Activated CD4-positive, alpha-beta memory T cell treated with anti-CD3 and anti-CD28 coated beads, Interleukin-2, amount 10 ng/mL, durations not matched to agents 7 days and 5 days (primary cell): ENCODE data around the gene ZNF429. TPM values are rescaled to one million over a fixed set of nuclear protein-coding genes. Genes with fewer than 3 reads are reported as not detected.
"Not testable (repeated sequence)": the region's sequence is repeated elsewhere in the genome, so short reads cannot be mapped to it uniquely, and the experiment has no call there.

Experiments
- CTCF ChIA-PET: fragments of 350-600 bp; sonication (Branson Sonifier 250); formaldehyde crosslinking; loops from one replicate; lab custom pipeline; 2021; ENCODE audit warnings: antibody characterized with exemption, inconsistent platforms; lab: Charles Lee
- POLR2A ChIA-PET: fragments of 350-600 bp; sonication (Branson Sonifier 250); formaldehyde crosslinking; loops from one replicate; lab custom pipeline; 2021; ENCODE audit warnings: antibody characterized with exemption; lab: Charles Lee
- DNase-seq: peaks from one replicate; pipeline ENCODE4 v3.0.0-alpha.2; 2020
- H3K27ac Mint-ChIP-seq: one replicate; pipeline ENCODE4 v1.8.0; 2021; ENCODE audit warnings: mild to moderate bottlenecking, mixed read lengths
- H3K27me3 Mint-ChIP-seq: one replicate; pipeline ENCODE4 v1.8.0; 2021; ENCODE audit warnings: mixed read lengths
- H3K36me3 Mint-ChIP-seq: one replicate; pipeline ENCODE4 v1.8.0; 2021; ENCODE audit warnings: low read depth, mixed read lengths
- H3K4me1 Mint-ChIP-seq: one replicate; pipeline ENCODE4 v1.8.0; 2021; ENCODE audit warnings: mixed read lengths
- H3K4me3 Mint-ChIP-seq: one replicate; pipeline ENCODE4 v1.8.0; 2021; ENCODE audit warnings: mild to moderate bottlenecking, mixed read lengths
- H3K9me3 Mint-ChIP-seq: one replicate; pipeline ENCODE4 v1.8.0; 2021; ENCODE audit warnings: mixed read lengths
- total RNA-seq, 2 experiments: library from RNA; stranded (reverse); gene quantifications; one replicate each; pipeline ENCODE4 v1.2.3, GENCODE V29; 2021

Gene ZNF429
- total RNA-seq, 2 experiments from 2014 or later: 8.0 to 8.3 TPM

DNA sequence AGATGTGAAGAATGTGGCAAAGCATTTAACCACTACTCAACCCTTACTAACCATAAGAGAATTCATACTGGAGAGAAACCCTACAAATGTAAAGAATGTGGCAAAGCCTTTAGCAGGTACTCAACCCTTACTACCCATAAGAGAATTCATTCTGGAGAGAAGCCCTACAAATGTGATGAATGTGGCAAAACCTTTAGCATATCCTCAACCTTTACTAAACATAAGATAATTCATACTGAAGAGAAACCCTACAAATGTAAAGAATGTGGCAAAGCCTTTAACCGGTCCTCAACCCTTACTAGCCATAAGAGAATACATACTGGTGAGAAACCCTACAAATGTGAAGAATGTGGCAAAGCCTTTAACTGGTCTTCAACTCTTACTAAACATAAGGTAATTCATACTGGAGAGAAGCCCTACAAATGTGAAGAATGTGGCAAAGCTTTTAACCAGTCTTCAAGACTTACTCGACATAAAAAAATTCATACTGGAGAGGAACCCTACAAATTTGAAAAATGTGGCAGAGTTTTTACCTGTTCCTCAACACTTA lies 31.4 kb downstream of the ZNF429 start:
- POLR2A ChIA-PET, H3K4me1 Mint-ChIP-seq, H3K27me3 Mint-ChIP-seq: not testable (repeated sequence)

DNA sequence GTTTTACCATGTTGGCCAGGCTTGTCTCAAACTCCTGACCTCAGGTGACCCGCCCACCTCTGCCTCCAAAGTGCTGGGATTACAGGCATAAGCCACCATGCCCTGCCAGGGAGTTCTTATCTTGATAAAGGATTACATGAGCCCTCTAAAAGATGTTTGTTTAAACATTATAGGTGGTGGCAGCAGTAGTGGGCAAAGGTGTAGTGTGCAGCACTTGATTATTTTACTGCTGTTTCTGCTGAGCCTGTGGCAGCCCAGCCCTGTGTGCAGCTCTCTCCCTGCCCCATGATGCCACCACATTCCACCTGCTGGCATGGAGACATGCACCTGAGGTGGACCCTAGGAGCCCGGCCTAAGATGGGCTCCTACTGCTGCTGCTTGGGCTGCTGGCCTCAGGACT lies 54.0 kb downstream of the ZNF429 start:
- CTCF ChIA-PET: no interaction called here
- H3K36me3 Mint-ChIP-seq: peaks cover 31% of the 10 kb centered on the region
- peaks cover 25% of the 10 kb centered on the region for H3K9me3 Mint-ChIP-seq
- POLR2A ChIA-PET: no interaction called here
- no peak overlapping the region for H3K27ac Mint-ChIP-seq
- H3K4me1 Mint-ChIP-seq: no peaks in the 10 kb centered on the region
- no peak for DNase-seq
- H3K4me3 Mint-ChIP-seq: no peak overlapping the region
- no peaks in the 10 kb centered on the region for H3K27me3 Mint-ChIP-seq

More for the DNA sequence above, 31.4 kb downstream of the ZNF429 start:
- Mint-ChIP-seq H3K36me3 (peaks cover 46% of the 10 kb centered on the region), H3K9me3 (peaks cover 55% of the 10 kb centered on the region)
- H3K4me3 Mint-ChIP-seq, DNase-seq, CTCF ChIA-PET, H3K27ac Mint-ChIP-seq: not testable (repeated sequence)

DNA sequence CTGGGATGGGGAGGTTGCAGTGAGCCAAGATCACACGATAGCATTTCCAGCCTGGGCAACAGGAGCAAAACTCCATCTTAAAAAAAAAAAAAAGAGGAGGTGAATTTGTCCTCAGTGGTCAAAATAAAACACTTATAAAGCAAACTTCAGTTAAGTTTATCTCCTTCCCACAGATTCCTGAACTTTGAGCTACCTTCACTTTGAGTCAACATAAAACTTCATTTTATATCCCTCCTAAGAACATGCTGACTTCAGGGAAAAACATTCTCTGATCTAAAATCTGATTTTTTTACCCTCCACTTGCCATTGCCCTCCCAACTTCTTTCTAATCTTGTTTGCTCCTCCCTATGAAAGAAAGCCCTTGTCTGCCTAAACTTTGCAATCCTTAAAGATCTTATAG lies 59.0 kb downstream of the ZNF429 start:
- H3K36me3 Mint-ChIP-seq: peaks cover 46% of the 10 kb centered on the region
- DNase-seq: no peak
- H3K27ac Mint-ChIP-seq: no peak overlapping the region
- ChIA-PET CTCF (no interaction called here), POLR2A (interaction anchor here (1.0 kb wide), 1 partner anchor 101 kb away, joined by 3 read pairs; no protein-coding TSS in a partner anchor)
- peaks cover 13% of the 10 kb centered on the region for H3K4me1 Mint-ChIP-seq
- peaks cover 41% of the 10 kb centered on the region for H3K9me3 Mint-ChIP-seq
- H3K4me3 Mint-ChIP-seq: no peak overlapping the region
- H3K27me3 Mint-ChIP-seq: no peaks in the 10 kb centered on the region

DNA sequence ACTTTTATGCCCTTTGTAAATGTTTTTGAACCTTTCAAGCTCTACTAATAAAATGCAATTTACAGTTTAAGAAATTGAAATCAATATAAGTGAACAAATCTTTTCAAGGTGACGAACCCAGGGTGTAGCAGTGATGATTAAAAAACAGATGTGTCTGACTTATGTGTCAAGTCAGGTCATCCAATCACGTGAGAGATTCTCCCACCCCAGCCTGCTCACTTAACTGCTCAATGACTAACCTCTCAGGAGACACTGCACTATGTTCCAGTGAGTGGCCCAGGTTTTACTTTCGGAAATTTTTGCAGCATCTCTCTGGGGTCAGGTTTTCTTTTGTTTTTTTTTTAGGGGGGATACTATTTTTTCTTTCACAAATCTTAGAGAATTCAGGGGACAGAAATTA lies 60.7 kb downstream of the ZNF429 start:
- H3K4me3 Mint-ChIP-seq: no peak overlapping the region
- peaks cover 16% of the 10 kb centered on the region for H3K4me1 Mint-ChIP-seq
- ChIA-PET CTCF (no interaction called here), POLR2A (no interaction called here)
- peaks cover 40% of the 10 kb centered on the region for H3K9me3 Mint-ChIP-seq
- H3K27ac Mint-ChIP-seq: no peak overlapping the region
- peaks cover 40% of the 10 kb centered on the region for H3K36me3 Mint-ChIP-seq
- no peak for DNase-seq
- H3K27me3 Mint-ChIP-seq: no peaks in the 10 kb centered on the region

DNA sequence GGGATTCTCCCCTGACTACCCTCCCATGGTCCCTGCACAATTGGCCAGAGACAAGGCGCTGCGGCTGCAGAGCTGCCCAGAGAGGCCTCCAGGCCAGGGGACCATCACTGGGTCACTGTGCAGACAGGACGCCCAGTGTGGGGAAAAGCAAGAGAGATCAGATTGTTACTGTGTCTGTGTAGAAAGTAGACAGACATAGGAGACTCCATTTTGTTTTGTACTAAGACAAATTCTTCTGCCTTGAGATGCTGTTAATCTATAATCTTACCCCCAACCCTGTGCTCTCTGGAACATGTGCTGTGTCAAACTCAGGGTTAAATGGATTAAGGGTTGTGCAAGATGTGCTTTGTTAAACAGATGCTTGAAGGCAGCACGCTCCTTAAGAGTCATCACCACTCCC lies 62.4 kb downstream of the ZNF429 start:
- DNase-seq, CTCF ChIA-PET, H3K27ac Mint-ChIP-seq, H3K27me3 Mint-ChIP-seq, H3K4me3 Mint-ChIP-seq: not testable (repeated sequence)
- H3K9me3 Mint-ChIP-seq: peaks cover 41% of the 10 kb centered on the region
- peaks cover 16% of the 10 kb centered on the region for H3K4me1 Mint-ChIP-seq
- peaks cover 36% of the 10 kb centered on the region for H3K36me3 Mint-ChIP-seq
- POLR2A ChIA-PET: interaction anchor here (1.4 kb wide), 1 partner anchor 62 kb away, joined by 4 read pairs; the partner anchor contains the start of gene ZNF429

DNA sequence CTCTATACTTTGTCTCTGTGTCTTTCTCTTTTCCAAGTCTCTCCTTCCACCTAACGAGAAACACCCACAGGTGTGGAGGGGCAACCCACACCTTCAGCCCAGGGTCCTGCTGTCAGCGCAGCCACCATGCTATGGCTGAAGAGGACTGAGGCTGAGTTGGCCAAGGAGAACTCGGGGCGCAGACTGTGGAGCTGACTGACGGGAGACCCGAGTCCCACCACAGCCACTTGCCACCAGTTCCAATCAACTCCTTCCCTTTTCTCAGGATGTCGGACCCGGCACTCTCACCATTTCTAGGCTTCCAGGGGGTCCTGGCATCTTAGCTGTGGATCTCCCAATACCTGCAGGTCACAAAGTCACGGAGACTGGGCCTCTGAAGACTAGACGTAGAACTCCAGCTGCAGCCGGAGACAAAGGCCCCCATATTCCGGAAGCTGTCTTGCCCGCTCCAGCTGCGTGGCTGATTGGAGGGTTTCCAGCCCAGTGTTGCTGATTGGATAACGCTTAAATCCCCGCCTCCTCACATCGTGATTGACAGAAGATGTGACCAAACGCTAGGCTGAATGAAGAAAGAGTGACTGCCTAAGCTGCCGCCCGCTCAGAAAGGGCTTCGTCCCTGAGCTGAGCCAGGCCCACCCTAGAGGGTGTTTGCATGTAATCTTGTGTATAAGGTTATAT lies 63.6 kb downstream of the ZNF429 start:
- Mint-ChIP-seq H3K4me1 (peaks cover 16% of the 10 kb centered on the region), H3K4me3 (peak overlapping the region; percentile 91), H3K27me3 (no peaks in the 10 kb centered on the region), H3K36me3 (peaks cover 26% of the 10 kb centered on the region), H3K9me3 (peaks cover 39% of the 10 kb centered on the region), H3K27ac (peak overlapping the region; percentile 83)
- ChIA-PET POLR2A (interaction anchor here (0.9 to 1.9 kb wide), 8 partner anchors 13 to 569 kb away, joined by 3 to 23 read pairs (median 3); partner anchors contain the start of genes ZNF100, ZNF429, ZNF43 and ZNF493), CTCF (no interaction called here)
- DNase-seq: peak; percentile 84

DNA sequence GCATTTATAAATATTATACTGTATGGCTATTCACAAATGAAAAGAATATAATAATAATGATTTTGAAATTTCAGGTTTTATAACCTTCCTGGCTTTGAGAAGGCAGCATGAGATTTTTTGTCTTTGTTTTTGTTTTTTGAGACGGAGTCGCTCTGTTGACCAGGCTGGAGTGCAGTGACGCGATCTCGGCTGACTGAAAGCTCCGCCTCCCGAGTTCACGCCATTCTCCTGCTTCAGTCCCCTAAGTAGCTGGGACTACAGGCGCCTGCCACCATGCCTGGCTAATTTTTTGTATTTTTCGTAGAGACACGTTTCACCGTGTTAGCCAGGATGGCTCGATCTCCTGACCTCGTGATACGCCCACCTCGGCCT lies 64.1 kb downstream of the ZNF429 start:
- peak overlapping the region; percentile 68 for H3K27ac Mint-ChIP-seq
- H3K9me3 Mint-ChIP-seq: peaks cover 37% of the 10 kb centered on the region
- peak; percentile 58 for DNase-seq
- ChIA-PET POLR2A (interaction anchor here (0.9 to 1.9 kb wide), 8 partner anchors 13 to 570 kb away, joined by 3 to 23 read pairs (median 3); partner anchors contain the start of genes ZNF100, ZNF429, ZNF43 and ZNF493), CTCF (no interaction called here)
- H3K27me3 Mint-ChIP-seq: no peaks in the 10 kb centered on the region
- H3K36me3 Mint-ChIP-seq: peaks cover 24% of the 10 kb centered on the region
- peak overlapping the region; percentile 91 for H3K4me3 Mint-ChIP-seq
- peaks cover 16% of the 10 kb centered on the region for H3K4me1 Mint-ChIP-seq

DNA sequence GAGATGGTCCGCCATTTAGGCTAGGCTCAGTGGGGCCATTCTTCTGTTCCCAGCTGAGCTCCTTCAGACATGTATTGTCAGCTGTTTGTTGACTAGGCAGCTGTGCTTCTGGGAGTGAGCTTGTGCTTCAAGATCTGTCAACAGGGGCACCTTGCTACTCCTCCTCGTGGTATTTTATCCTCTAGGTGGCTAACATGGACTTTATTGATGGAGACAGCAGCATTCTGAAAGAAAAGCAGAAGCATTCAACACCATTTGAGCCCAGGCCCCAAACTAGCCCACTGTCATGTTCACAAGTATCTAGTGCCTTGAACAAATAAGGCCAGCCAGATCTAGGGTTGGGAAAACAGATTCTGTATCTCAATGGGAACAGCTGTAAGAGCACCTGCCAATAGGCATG lies 65.9 kb downstream of the ZNF429 start:
- CTCF ChIA-PET: no interaction called here
- Mint-ChIP-seq H3K4me1 (peaks cover 15% of the 10 kb centered on the region), H3K9me3 (peaks cover 35% of the 10 kb centered on the region), H3K36me3 (peaks cover 17% of the 10 kb centered on the region), H3K27me3 (no peaks in the 10 kb centered on the region), H3K4me3 (no peak overlapping the region), H3K27ac (no peak overlapping the region)
- POLR2A ChIA-PET: no interaction called here
- DNase-seq: no peak

DNA sequence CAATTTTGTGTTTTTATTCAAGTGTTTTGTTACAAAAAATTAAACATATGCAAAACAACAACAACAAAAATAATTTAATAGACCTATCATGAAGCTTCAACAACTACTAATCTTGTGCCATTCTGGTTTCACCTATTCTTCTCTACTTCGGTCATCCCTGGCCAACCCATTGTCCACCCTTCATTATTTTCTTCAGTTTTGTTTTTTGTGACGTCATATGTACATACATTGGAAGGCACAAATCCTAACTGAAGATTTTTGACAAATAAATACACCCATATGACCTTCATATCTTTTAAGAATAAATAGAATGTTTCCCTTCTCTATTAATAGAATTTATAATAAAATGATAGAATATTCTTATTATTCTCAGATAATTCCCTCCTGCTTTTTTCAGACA lies 69.2 kb downstream of the ZNF429 start:
- Mint-ChIP-seq H3K4me3 (no peak overlapping the region), H3K27ac (no peak overlapping the region), H3K4me1 (peaks cover under 1% of the 10 kb centered on the region), H3K27me3 (no peaks in the 10 kb centered on the region), H3K36me3 (no peaks in the 10 kb centered on the region), H3K9me3 (peaks cover 24% of the 10 kb centered on the region)
- ChIA-PET CTCF (no interaction called here), POLR2A (no interaction called here)
- no peak for DNase-seq

DNA sequence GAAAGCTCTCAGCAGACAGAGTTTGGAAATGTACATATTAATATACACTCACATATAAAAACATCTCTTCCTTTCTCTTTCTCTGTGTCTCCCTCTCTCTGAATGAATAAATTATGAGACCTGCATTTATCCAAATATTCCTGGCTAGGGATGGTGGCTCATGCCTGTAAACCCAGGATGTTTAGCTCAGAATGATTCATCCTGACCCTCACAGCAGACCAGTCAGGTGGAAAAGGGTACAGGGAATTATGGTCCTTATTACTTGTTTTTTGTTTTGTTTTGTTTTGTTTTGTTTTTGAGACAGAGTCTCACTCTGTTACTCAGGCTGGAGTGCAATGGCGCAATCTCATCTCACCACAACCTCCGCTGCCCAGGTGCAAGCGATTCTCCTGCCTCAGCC lies 71.1 kb downstream of the ZNF429 start:
- Mint-ChIP-seq H3K4me3 (no peak overlapping the region), H3K27me3 (no peaks in the 10 kb centered on the region), H3K4me1 (no peaks in the 10 kb centered on the region), H3K9me3 (peaks cover 25% of the 10 kb centered on the region), H3K27ac (no peak overlapping the region), H3K36me3 (no peaks in the 10 kb centered on the region)
- no peak for DNase-seq
- ChIA-PET POLR2A (no interaction called here), CTCF (no interaction called here)

DNA sequence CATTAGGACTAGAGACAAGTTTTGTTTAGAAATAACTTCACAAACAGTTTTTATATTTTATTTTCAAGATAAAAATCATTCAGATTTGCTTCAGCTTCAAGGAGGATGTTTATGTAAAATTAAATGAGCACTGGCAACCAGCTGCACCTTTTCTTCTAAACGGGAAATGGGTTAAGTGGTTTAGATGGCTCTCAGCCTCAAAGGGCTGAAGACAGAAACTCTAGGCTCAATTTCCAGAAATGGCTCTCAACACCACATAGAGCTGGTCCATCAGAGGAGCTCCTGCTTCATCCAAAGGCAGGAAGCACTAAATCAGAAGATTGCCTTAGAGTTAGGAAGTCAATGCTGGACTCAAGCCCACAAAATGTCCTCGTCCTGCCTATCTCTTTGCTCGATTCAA lies 74.7 kb downstream of the ZNF429 start:
- Mint-ChIP-seq H3K27ac (no peak overlapping the region), H3K9me3 (peaks cover 30% of the 10 kb centered on the region), H3K4me3 (no peak overlapping the region), H3K36me3 (no peaks in the 10 kb centered on the region), H3K4me1 (peaks cover 2% of the 10 kb centered on the region), H3K27me3 (no peaks in the 10 kb centered on the region)
- no peak for DNase-seq
- CTCF ChIA-PET: no interaction called here
- POLR2A ChIA-PET: no interaction called here

DNA sequence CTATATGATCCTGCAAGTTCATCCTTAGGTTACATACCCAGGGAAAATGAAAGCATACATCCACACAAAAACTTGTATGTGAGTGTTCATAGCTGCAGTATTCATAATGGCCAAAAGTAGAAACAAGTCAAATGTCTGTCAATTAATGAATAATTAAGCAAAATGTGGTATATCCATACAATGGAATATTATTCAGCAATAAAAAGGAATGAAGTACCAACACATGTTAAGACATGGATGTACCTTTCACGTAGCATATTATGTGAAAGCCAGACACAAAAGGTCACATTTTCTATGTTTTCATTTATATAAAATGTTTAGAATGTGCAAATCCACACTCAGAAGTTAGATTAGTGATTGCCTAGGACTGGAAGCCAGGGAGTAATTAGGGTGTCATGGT lies 75.4 kb downstream of the ZNF429 start:
- Mint-ChIP-seq H3K27me3 (no peaks in the 10 kb centered on the region), H3K4me1 (peaks cover 2% of the 10 kb centered on the region), H3K27ac (no peak overlapping the region), H3K36me3 (no peaks in the 10 kb centered on the region), H3K4me3 (no peak overlapping the region), H3K9me3 (peaks cover 30% of the 10 kb centered on the region)
- POLR2A ChIA-PET: no interaction called here
- CTCF ChIA-PET: no interaction called here
- no peak for DNase-seq

DNA sequence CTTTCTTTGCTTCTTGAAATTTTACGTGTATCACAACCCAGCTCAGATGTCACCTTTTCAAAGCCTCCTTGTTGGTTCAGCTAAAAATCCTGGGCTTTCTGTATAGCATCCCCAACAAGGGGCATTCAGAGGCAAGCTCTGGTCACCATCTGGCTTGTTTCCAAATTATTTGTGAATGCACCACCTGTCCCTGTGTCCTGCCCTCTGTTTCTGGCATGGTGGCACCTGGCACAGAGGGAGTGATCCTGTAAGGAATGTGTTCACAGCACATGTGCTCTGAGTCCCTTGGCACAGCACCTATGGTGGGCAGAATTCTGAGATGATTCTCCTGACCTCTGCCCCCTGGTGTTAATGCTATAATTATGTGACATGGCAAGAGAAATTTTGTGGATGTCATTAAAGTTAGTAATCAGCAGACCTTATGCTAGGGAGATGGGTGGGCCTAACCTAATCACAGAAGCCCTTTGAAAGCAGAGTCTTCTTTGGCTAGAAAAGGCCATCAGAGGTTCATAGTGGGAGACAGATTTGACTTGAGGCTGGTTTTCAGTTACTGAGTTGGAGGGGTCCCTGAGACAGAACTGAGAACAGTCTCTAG lies 76.3 kb downstream of the ZNF429 start:
- peaks cover 26% of the 10 kb centered on the region for H3K9me3 Mint-ChIP-seq
- peaks cover 2% of the 10 kb centered on the region for H3K4me1 Mint-ChIP-seq
- CTCF ChIA-PET: no interaction called here
- POLR2A ChIA-PET: interaction anchor here (0.7 kb wide), 1 partner anchor 13 kb away, joined by 3 read pairs; no protein-coding TSS in a partner anchor
- H3K27me3 Mint-ChIP-seq: no peaks in the 10 kb centered on the region
- no peak overlapping the region for H3K27ac Mint-ChIP-seq
- no peak for DNase-seq
- H3K4me3 Mint-ChIP-seq: no peak overlapping the region
- H3K36me3 Mint-ChIP-seq: no peaks in the 10 kb centered on the region
